Measurements from ENCODE around the gene TSNAX. TPM values are rescaled to one million over a fixed set of nuclear protein-coding genes. Genes with fewer than 3 reads are reported as not detected.

TSNAX gene
- 31.2 and 31.3 TPM in 2 replicates for total RNA-seq

GRCh38 chr1:231528172-231529029 is at the start of gene TSNAX:
TSS of gene TSNAX (plus strand) at chr1:231528669. CDS start at chr1:231528811, 142 bp downstream.

Other genes with a start within 250 kb of the TSNAX start
- 15.4 and 27.9 TPM in 2 replicates for gene EXOC8, start 190.8 kb upstream of the TSNAX start, total RNA-seq
- 14.1 and 22.3 TPM in 2 replicates for gene SPRTN, start 190.4 kb upstream of the TSNAX start, total RNA-seq
- 116 and 138 TPM in 2 replicates for gene EGLN1, start 106.4 kb upstream of the TSNAX start, total RNA-seq
- gene DISC1, start 98.1 kb downstream of the TSNAX start, total RNA-seq = 9.4 and 13.4 TPM in 2 replicates

Measured in bladder microvascular endothelial cell (primary cell).